ENCODE results near the gene EFHD2.
"Not testable (repeated sequence)": the region's sequence is repeated elsewhere in the genome, so short reads cannot be mapped to it uniquely, and the experiment has no call there.

The EFHD2 gene

DNA sequence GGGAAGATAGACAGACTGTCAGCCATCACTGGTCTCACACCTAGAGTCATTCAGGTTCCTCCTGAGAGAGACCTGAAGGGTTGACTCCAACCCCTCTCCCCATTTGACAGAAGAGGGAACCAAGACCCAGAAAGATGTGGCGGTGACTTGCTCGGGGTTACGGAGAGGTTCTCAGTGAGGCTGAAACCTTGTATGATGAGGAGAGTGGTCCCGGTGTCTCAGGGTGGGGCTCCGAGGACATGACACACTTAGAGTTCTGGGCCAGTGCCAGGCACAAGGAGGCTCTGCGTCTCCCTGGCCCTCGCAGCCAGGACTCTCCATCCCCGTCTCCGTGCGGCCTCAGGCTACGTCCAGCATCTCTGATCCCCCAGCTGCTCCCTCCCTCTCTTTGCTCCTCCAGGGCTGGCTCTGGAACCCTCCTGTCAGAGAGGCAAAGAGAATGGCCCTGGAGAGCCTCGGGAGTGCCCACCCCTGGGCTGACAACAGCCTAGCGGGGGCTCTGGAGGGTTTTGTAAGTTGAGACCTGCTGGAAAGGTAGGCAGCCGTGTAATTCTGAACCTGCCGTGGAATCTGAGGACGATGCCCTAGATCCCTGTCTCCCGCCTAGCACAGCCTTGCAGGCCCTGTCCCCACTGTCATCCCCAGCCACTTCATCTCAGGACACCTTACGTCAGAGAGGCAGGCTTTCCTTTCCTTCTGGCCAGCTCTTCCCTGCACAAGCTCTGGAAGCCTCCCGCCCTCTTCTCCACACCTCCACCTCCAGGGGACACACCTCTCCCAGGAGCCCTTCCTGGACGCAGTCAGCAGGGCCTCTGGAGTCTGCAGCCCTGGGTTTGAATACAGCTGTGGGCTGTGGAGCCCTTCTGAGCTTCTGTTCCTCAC is 4.1 kb downstream of the EFHD2 start:
- DNase-seq = no peak

DNA sequence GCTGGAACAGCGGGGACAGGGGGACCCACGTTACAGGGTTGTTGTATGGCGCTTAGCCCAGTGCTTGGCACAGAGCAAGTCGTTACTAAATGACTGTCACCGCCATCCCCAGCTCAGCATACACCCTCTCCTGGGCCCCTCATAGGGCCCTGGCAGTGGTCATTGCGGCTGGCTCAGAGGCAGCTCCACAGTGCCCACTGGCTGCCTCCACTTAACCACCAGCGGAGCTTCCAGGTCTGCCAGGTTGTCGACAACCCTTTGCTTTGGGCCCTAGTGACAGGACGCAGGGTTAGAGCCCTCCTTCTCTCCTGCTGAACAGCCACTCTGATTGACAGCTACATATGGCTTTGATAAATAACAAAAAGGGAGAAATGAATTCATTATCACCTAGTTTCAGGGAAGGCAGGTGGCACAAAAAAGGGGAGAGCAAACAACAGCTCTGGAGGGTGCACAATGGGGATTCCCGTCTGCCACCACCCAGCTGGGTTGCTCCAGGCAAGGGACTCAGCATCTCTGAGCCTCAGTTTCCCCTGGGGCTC is 4.8 kb downstream of the EFHD2 start:
- DNase-seq = no peak

DNA sequence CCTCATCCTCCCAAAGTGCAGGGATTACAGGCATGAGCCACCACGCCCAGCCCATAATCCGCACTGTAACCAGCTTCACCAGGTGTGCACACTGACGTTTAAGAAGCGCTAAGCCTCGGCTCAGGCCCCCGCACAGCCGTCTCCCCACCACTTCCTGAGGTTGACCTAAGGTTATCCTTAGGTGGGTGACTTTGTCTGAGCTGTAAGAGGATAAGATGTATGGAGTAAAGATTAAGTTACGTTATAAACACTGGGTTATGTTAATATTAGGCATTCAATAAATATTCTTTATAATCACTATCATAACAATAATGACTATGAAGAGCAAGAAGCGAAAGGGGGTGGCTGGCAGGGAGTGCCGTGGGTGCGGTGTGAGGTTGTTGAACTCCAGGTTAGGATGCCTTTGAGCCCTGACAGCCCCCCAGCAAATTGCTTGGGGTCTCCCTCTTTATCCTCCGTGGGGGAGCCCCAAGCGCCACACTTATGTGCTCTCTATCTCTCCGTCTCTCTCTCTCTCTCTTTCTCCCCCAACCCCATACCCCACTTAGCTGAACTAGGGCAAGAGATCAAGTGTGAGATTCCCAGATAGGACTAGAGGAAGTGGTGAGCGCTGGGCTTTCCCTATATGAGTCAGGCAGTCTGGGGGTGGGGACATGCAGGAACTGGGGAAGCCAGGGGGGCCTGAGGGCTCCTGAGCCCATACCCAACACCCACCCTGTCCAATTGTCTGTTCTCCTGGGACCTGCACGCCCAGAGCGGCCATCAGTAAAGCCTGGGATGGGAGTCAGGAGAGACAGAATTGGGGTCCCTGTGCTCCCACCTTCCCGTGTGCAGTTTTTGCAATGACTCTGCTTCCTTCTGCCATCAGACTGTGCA is 7.6 kb downstream of the EFHD2 start:
- peak; percentile 90 to 94 for DNase-seq

DNA sequence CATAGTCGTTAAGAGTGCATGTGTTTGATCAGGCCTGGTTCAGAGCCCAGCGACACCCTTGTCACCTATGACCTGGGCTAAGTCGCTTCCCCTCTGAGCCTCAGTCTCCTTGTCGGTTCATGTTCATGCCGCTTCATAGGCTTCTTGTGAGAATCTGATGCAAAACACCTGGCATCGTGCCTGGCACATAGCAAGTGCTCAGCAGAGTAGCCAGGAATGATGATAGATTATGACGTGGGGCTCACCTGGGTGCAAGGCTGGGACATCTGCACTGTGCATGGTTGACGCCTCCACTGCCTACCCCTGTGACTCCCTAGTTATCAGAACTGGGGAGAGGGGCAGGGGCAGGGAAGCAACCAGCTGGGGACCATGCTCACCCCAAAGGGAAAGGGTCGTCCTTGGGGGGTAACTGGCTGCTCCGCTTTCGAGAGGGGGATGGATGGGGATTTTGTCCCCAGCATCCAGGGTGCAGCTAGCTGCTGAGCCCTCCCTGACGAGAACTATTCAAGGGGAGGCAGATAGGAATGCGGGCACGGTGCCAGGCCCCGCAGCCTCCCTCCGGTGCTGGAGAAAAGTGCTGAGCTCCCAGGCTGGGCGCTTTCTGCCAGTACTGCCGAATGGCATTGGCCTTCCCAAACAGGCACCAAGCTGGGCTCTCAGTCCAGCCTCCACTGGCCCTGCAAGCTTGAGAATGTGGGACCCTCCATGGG is 9.3 kb downstream of the EFHD2 start:
- no peak for DNase-seq

DNA sequence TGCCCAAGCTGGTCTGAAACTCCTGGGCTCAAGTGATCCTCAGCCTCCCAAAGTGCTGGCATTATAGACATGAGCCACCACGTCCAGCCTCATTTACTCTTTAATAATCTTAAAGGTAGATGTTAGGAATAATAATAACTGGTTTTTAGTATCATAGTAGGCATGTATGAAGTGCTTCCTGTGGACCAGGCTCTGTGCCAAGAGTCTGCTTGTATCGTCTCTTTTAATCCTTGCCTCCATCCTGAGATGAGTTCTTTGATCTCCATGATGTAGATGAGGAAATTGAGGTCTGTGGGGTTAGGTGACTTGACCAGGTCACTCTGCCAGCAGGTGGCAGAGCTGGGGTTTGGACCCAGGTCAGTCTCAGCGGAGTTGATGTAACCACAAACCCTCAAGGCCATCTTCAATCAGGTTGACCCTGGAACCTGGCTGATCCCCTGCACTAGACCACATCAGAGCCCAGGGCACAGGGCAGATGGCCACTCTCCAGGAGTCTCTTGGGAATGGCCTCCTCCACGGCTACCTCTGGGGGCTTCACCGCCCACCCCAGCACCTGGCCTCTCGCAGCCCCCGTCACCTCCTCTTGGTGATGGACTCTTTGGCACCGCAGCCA is 11.3 kb downstream of the EFHD2 start:
- no peak for DNase-seq

DNA sequence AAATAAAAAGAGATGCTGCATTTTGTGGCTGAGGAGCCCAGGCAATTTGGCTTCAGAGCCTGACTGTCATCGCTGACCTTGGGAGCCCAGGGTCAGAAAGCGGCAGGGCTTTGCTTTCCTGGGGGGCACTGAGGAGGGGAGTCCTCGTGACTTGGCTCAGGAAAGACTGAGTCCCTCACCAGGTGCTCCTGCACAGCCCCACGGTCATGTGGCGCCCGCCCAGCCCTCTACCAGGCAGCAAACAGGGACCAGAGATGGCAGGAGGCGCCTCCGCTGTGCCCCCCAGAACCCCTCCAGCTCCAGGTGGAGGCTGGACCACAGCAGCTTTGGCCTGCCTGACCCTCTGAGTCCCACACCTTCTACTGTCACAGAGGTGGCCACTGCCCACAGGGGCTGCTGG is 13.2 kb downstream of the EFHD2 start:
- DNase-seq = no peak

DNA sequence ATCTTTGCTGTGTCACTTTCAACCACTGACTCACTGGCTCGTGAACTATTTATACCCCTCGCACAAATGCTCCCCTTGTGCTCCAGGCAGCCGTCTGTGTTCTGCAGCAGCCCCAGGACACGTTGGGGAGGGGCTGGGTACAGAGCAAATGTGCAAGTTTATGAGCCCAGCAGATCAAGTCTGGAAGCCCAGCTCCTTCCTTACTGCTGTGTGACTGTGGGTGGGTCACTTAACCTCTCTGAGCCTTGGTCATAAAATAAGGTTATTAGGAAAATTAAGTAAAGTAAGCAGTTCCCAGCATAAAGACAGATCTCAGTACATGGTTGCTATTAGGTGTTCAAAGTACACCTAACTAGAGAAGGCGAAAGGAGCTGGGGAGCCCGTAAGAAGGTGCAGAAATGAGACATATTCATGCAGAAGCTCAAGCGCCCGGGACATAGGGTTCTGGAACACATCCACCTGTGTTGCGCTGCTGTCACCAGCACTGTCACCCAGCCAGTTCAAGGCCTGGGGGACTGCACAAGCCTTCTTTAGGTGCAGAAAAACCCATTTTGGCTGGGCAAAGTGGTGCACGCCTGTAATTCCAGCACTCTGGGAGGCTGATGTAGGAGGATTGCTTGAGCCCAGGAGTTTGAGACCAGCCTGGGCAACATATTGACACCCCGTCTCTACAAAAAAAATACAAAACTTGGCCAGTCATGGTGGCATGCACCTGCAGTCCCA is 13.8 kb downstream of the EFHD2 start:
- DNase-seq = no peak

DNA sequence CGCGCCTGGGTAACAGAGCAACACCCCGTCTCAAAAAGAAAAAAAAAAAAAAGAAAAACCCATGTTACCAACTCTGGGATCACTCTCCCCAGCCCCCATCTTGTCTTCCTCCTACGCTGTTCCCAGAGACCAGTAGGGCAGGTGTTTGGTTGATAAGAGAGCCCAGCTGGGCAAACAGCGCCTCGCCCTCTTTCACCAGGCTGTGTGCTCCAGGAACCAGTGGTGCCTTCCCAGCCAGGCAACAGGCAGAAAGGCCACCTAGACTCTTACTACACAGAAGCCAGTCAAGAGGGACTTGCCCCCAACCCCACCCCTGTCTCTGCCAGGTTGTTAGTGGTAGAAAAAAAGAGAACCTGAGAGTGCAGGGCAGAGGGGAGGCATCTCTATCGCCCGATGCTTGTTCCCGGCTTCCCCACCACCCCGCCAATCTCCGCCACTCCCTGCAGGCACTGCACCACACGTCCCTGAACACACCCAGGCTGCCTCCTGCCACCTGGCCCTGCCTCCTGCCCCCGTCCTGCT is 14.5 kb downstream of the EFHD2 start:
- DNase-seq = no peak

DNA sequence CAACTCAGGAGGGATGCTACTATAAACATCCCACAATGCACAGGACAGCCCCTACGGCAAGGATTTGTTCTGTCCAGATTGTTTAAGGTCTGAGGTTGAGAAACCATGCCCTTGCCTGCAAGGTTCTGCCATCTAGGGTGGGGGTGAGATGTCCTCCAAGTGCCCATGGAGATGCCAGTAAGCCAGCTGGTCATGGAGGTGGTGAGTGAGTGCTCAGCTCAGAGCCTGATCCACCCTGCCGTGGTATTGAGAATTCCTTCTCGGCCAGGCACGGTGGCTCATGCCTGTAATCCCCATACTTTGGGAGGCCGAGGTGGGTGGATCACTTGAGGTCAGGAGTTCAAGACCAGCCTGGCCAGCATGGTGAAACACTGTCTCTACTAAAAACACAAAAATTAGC is 15.3 kb downstream of the EFHD2 start:
- no peak for DNase-seq

DNA sequence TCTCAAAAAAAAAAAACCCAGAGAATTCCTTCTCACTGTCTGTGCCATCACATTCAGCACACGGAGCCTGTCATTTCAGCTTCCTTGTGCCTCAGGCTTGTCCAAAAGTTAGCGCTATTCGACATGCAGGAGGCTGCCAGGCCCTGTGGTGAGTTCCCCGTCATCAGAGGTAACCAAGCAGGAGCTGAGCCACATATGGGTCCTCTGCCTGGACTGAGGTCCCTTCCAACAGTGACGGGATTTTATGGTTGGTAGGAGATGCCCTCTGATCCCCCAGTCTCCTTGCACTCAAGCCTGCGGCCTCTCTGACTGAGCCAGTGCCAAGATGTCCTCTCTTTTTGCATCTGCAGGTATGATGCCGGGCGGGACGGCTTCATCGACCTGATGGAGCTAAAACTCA is 15.8 kb downstream of the EFHD2 start:
- no peak for DNase-seq

DNA sequence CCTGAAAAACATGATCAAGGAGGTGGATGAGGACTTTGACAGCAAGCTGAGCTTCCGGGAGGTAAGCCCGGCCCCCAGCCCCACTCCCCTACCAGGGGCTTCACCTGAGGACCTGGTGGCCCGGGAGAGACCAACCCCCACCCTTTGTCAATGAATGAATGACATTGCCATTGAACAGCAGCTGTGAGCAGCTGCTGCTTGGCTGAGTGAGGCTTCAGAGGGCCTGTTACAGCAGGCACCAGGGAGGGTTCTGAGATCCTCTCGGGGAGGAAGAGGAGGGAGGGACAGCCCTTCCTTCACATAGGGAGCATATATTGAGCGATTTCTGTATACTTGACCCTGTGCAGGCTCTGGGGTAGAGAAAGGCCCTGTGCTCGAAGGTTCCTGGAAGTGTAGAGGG is 16.3 kb downstream of the EFHD2 start:
- no peak for DNase-seq

DNA sequence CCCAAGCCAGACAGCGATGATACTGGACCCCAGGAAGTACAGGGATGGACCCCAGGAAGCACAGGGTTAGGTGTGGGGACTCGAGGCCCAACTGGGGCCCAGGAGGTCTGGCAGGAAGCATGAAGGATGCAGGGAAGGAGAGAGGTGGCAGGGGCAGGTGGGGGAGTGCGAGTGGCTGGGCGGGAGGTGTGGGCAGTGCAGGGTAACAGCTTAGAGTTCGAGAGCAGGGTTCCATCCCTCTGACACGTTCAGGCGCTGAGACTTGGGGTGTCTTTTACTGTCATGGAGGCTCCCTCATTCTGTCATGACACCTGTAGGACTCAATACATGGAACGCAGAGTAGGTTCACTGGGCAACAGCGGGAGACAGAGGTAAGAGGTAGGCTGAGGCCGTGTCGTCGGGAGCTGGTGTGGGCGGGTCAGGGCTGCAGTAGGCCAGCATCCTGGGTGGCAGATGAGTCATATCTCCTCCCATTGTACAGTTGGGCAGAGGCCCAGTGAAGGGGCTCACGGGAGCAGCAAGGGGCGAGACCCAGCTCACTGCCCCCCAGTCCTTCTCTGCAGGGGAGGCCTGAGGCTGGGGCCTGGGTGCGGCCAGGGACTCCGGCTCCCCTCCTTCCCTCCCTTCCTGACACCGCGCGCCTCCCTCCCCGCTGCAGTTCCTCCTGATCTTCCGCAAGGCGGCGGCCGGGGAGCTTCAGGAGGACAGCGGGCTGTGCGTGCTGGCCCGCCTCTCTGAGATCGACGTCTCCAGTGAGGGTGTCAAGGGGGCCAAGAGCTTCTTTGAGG is 17.0 kb downstream of the EFHD2 start:
- no peak for DNase-seq

DNA sequence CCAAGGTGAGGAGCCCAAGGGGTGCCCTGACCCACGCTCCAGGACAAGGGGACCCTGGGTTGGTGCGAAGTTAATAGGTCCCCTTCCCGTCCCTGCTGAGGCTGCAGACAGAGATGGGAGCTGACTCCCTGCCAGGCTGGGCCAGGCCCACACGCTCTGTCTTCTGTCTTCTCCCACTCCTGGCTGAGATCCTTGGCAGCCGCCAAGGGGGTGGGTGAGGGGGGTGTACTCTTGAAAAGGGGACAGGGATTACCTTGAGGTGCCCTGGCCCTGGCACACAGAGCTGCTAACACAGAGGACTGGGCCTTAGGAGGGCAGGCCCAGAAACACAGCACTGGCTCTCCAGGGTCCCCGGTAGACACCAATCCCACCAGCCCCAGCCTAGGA is 17.6 kb downstream of the EFHD2 start:
- no peak for DNase-seq

DNA sequence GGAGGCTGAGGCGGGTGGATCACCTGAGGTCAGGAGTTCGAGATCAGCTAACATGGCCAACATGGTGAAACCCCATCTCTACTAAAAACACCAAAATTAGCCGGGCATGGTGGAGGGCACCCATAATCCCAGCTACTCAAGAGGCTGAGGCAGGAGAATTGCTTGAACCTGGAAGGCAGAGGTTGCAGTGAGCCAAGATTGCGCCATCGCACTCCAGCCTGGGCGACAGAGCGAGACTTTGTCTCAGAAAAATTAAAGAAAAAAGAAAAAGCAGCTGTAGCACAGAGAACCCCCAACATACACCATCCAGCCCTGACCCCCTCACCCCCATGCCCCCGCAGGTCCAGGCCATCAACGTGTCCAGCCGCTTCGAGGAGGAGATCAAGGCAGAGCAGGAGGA is 18.6 kb downstream of the EFHD2 start:
- DNase-seq = not testable (repeated sequence)

DNA sequence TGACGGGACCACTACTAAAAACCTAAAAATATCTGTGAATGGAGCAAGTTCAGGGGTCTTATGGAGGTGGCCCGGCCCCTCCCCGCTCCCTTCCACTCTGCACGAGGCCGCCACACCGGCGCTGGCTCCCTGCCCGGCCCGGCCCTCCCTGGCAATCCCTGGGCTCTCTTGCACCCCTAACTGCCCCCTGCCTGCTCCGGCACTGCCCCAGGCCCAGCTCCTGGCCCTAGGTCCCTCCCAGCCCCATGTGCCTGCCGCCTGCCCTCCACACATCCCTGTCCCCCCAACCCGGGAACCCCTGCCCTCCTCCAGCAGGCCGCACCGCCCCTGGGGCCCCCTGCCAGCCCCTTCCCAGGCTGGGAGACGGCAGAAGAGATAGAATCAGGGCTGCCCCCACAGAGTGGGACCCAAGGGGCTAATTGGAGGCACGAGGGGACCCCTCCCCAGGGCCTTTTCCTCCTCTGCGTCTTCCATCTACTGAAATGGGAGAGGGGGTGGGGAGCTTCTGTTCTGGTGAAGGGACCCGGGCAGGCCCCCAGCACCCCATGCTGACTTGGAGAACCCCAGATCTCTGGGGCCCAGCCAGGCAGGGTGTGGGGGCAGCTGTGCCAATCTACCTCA is 19.2 kb downstream of the EFHD2 start:
- no peak for DNase-seq

DNA sequence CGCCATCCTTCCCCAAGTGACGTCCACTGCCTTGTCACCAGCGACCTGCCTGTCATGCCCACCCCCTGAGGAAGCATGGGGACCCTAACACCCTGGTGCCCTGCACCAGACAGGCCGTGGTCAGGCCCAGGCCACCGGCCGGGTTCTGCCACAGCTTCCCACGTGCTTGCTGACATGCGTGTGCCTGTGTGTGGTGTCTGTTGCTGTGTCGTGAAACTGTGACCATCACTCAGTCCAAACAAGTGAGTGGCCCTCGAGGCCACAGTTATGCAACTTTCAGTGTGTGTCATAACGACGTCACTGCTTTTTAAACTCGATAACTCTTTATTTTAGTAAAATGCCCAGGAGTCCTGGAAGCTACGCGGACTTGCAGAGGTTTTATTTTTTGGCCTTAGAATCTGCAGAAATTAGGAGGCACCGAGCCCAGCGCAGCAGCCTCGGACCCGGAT is 20.0 kb downstream of the EFHD2 start:
- peak; percentile 74 to 83 for DNase-seq

DNA sequence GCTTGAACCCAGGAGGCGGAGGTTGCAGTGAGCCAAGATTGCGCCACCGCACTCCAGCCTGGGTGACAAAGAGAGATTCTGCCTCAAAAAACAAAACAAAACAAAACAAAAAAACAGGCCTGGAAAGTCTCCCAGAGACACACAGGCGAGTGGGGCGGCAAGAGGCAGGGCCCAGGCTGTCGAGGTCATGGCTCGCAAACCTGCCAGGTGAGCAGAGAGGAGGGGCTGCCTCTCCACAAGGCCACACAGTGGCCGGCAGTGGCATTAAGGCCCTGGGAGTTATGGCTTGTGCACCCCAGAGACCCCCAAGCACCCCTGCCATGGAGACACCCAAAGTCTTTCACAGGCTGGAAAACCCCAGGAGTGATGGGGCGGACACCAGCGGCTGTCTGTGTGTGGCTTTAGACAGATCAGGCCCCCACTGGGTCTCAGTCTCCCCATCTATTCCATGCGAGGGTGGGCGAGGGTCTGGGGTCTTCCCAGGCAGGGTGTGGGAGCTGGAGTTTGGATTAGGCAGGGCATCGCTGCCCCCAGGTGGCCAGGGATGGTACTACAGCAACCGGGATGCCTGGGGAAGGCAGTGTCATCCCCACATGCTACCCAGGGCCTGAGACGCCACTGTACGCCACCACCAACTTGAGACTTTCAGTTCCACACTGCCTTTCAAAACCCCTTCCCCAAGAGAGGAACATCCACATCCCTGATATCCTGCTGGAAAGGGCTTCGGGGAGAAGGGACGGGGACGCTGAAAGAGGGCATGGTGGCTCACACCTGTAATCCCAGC is 21.3 kb downstream of the EFHD2 start:
- DNase-seq = peak in 1 of 2 donors; percentile 83

DNA sequence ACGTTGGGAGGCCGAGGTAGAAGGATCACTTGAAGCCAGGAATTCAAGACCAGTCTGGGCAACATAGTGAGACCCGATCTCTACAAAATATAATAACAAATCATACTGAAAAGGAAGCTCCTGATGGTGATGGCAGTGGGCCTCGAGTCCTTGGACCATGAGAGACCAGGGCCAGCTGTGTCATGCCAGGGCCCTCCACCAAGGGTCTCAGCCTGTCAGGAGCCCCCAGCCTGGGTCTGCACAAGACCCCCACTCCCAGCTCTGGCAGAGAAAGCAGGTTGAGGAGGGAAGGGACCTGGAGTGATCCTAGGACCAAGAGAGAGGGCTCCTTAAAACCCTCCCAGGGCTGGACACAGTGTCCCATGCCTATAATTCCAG is 21.9 kb downstream of the EFHD2 start:
- DNase-seq = no peak

DNA sequence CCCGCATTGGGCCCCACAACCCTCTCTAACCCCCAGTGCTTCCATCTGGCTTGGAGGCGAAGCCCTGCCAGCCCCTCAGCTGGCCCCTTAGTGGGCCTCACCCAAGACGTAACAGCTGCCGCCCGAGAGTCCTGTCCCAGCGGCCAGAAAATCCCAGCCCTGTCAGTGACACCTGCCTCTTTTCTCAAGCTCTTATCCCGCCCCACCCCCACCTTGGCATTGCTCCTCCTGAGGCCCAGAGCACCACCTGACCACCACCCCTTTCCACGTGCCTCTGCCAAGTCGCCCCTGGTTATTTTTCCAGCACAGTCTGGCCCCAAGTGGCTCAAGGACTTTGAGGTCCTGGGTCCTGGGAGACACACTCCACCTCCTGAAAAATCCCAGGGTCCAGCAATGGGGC is 22.6 kb downstream of the EFHD2 start:
- no peak for DNase-seq

DNA sequence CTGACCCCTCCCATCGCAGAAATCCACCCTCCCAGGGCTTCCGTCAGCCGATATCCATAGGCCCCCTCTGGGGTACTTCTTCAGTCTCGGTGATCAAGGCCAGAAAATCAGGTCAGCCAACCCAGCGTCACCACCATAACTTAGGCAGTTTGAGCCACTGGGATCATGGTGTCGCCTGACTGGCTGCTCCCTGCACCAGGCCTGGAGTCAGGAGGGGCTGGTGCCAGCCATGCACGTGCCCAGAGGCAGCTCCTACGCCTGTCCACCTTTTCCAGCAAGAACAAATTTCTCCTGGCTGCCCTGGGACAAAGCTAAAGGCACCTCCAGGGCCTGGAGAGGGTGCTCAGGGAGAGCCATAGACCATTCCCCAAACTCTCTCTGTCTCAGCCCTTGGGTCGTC is 23.8 kb downstream of the EFHD2 start:
- DNase-seq = no peak
